Kidney (tissue), 14 donors: ENCODE data around the gene ZFP62. TPM values are rescaled to one million over a fixed set of nuclear protein-coding genes. Genes with fewer than 3 reads are reported as not detected.

Experiments
- DNase-seq, 5 donors: peaks; one replicate each; pipeline ENCODE4 v3.0.0-alpha.2; 2013 to 2020
- FAIRE-seq: peaks from 2 replicates; lab custom pipeline; 2012; peaks lifted over from hg19 to GRCh38; lab: Jason Lieb, UNC
- H3K27ac ChIP-seq, 2 donors: one replicate each; pipeline ENCODE4 v1.7.0; 2013; ENCODE audit warnings: low read depth in 2 of 2, low read length in 2 of 2, inconsistent platforms in 1 of 2
- H3K27me3 ChIP-seq: one replicate; pipeline ENCODE4 v1.7.1; 2013; ENCODE audit warnings: low read length, inconsistent platforms; ENCODE audit not compliant: control insufficient read depth, insufficient read depth
- H3K36me3 ChIP-seq, 3 donors: one replicate each; pipeline versions ENCODE4 v1.7.0 to v1.7.1; 2013; ENCODE audit warnings: low read length in 3 of 3, control low read depth in 1 of 3, inconsistent platforms in 1 of 3; ENCODE audit not compliant: insufficient read depth in 3 of 3, control insufficient read depth in 2 of 3
- H3K4me1 ChIP-seq, 3 donors: one replicate each; pipeline versions ENCODE4 v1.7.0 to v1.7.1; 2013; ENCODE audit warnings: low read length in 3 of 3, inconsistent platforms in 1 of 3, low read depth in 1 of 3; ENCODE audit not compliant: control insufficient read depth in 2 of 3, insufficient read depth in 2 of 3
- H3K4me3 ChIP-seq, 3 donors: one replicate each; pipeline versions ENCODE4 v1.7.0 to v1.8.1; 2013; ENCODE audit warnings: low read length in 3 of 3, control low read depth in 1 of 3, inconsistent platforms in 1 of 3
- H3K9ac ChIP-seq, 3 donors: one replicate each; pipeline versions ENCODE4 v1.7.0 to v1.7.1; 2013; ENCODE audit warnings: low read length in 3 of 3, control low read depth in 1 of 3, inconsistent platforms in 1 of 3
- H3K9me3 ChIP-seq, 3 donors: one replicate each; pipeline versions ENCODE4 v1.7.0 to v1.7.1; 2013; ENCODE audit warnings: low read length in 3 of 3, control low read depth in 1 of 3, inconsistent platforms in 1 of 3; ENCODE audit not compliant: control insufficient read depth in 2 of 3, insufficient read depth in 1 of 3
- CTCF ChIP-seq: IDR thresholded peaks from 3 replicates; pipeline ENCODE4 v1.5.1; 2012; ENCODE audit warnings: mild to moderate bottlenecking, moderate library complexity, borderline replicate concordance; ENCODE audit not compliant: insufficient read depth; ENCODE audit errors: extremely low read depth
- intact Hi-C: fragments of 100-400 bp; cut with DNase I; formaldehyde crosslinking; loops from one replicate; pipeline ENCODE4 v1.11.1; 2022
- polyA plus RNA-seq: library from polyadenylated mRNA; stranded (reverse); fragments of 350-450 nt; fragmentation: Illumina TruSeq; extraction: RNeasy Lipid Tissue Mini Kit (QIAGEN cat#74804); gene quantifications from one replicate; pipeline ENCODE4 v1.2.3, GENCODE V29; 2014; ENCODE audit warnings: low read depth, low replicate concordance; ENCODE audit not compliant: insufficient read depth
- total RNA-seq: library from RNA; stranded (reverse); fragmentation: NEBNext Ultra II Directional; extraction: Animal tissue kit (Norgen Biotek cat#: 25700); gene quantifications from one replicate; pipeline ENCODE4 v1.2.1, GENCODE V29; 2021
- donor health status: control.
- donor health status: control.
- donor health status: control.
- donor health status: control.
- donor health status: control.
- donor health status: DM: yes; HTN: yes; CAD: no.
- donor health status: Normal renal cell carcinoma (clear cell type).

The ZFP62 gene
- total and polyA plus RNA-seq, 2 donors from 2014 or later: 16.2 to 30.7 TPM

- Histone ChIP-seq H3K27me3 (no peaks in the 10 kb centered on the region), H3K9ac (peak overlapping the region in 1 of 3 donors; percentile 52), H3K36me3 (peaks cover 0 to 6% (median 2%) of the 10 kb centered on the region in 3 donors), H3K4me1 (peaks cover 5 to 62% (median 39%) of the 10 kb centered on the region in 3 donors), H3K27ac (peak overlapping the region; percentile 7 to 94), H3K9me3 (no peaks in the 10 kb centered on the region), H3K4me3 (no peak overlapping the region)
- FAIRE-seq: no peak
- DNase-seq: peak in 1 of 5 donors; percentile 66
- intact Hi-C loops: no loop called here
- TF ChIP-seq CTCF: no peak
Observed at GRCh38 chr5:180804129-180804618, 56.9 kb downstream of the ZFP62 start.

GRCh38 chr5:180803181-180804128 lies 57.6 kb downstream of the ZFP62 start:
- Histone ChIP-seq H3K9me3 (no peaks in the 10 kb centered on the region), H3K36me3 (peaks cover 0 to 6% (median 2%) of the 10 kb centered on the region in 3 donors), H3K4me3 (peak overlapping the region in 2 of 3 donors; percentile 14 to 61), H3K27me3 (no peaks in the 10 kb centered on the region), H3K9ac (peak overlapping the region in 1 of 3 donors; percentile 52), H3K27ac (peak overlapping the region; percentile 78 to 94), H3K4me1 (peaks cover 0 to 60% (median 39%) of the 10 kb centered on the region in 3 donors)
- TF ChIP-seq CTCF: no peak
- DNase-seq (peak; percentile 61 to 91 (median 80)), FAIRE-seq (no peak)
- intact Hi-C loops: no loop called here

DNA sequence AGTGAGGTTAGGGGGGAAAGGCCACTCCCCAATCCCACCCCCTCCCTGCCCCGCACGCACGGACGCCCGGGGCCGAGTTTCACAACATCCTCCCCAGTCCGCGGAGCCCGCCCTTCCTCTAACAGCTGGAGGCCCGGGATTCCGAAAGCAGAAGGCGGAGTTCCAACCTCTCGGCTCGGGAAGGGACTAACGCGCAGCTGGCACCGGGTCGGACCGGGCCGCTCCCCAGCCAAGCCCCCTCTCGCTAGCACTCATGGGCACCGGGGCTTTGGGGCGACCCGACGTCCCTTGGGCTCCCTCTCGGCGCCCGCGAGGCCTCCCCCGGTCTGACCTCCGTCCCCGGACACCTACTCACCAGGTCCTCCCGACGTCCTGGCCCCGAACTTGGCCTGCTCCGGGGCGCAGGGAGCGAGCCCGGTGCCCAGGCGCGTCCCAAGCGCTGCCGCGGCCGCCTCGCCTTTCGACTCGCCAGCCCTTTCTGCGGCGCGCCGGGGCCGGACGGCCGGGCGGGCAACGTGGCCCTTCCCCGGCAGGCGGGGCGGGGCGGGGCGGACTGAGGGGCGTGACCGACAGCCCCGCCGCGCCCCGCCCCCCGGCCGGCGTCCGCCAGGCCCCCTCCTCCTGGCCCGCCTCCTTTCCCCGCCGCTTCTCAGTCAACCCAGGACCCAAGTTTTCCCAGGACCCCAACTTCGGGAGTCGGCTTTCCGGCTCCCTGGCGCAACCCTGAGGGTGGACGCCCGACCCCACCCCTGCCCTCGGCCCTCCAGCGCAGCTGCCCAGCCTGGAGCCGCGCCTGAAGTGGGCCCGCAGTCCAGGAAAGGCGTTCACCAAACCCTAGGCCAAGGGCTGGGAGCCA lies 58.5 kb downstream of the ZFP62 start, which contains the start of gene MGAT1:
MGAT1 (minus strand) TSS at position 482 of the 856 bp plus-strand sequence. CDS start 9,835 bp downstream, outside the sequence.
- Histone ChIP-seq H3K9ac (peak within 1 kb of the TSS; percentile 36 to 72 (median 67)), H3K4me1 (peaks cover 0 to 60% (median 30%) of the 10 kb centered on the region in 3 donors), H3K36me3 (peaks cover 0 to 6% (median 2%) of the 10 kb centered on the region in 3 donors), H3K4me3 (peak within 1 kb of the TSS; percentile 0 to 76 (median 61)), H3K27me3 (no peaks in the 10 kb centered on the region), H3K9me3 (no peaks in the 10 kb centered on the region), H3K27ac (peak within 1 kb of the TSS; percentile 96 to 98)
- FAIRE-seq (no peak), DNase-seq (peak; percentile 82 to 96 (median 88))
- TF ChIP-seq CTCF: no peak
- intact Hi-C loops: no loop called here
